Measurements from ENCODE around the gene TSPAN4. TPM values are rescaled to one million over a fixed set of nuclear protein-coding genes. Genes with fewer than 3 reads are reported as not detected.

Gene TSPAN4
- total and polyA plus RNA-seq, 9 of the 15 experiments (the other 6 are each of a cell fraction or from before 2014, with no cell fraction given): 0.07 to 31.0 (median 15.7) TPM

GRCh38 chr11:813456-814096, 29.1 kb upstream of the TSPAN4 start:
- peak in 1 of 4 experiments; percentile 56 for DNase-seq (ENCODE audit: extremely low read depth in 1 of 4, low spot score in 3 of 4)
- H3K9ac ChIP-seq (ENCODE audit: insufficient read depth in 1 of 2, low read depth in 2 of 2, low read length in 2 of 2): peak overlapping the region in 1 of 2 experiments; percentile 84; a peak in 2 of 4 replicates
- peaks cover 24% of the 10 kb centered on the region for H4K20me1 ChIP-seq (replicated peaks; ENCODE audit: control insufficient read depth, insufficient read depth, low read length)
- ChIA-PET CTCF (ENCODE audit: low intra/inter-chr PET ratio) (no interaction called here), POLR2A (interaction anchor here (0.6 to 2.5 kb wide), 4 partner anchors 9 to 61 kb away, joined by 3 to 12 read pairs (median 3); no protein-coding TSS in a partner anchor)
- H2AFZ ChIP-seq (ENCODE audit: low read depth, low read length): no peak overlapping the region
- intact Hi-C loops (cut with micrococcal nuclease): no loop called here
- no peaks in the 10 kb centered on the region for H3K27me3 ChIP-seq (ENCODE audit: control insufficient read depth in 2 of 2, insufficient read depth in 2 of 2, low read length in 2 of 2)
- no peak overlapping the region for H3K4me2 ChIP-seq (ENCODE audit: insufficient read depth, low read length)
- 79% methylated on average over 9 of the region's 9 CpGs for WGBS (ENCODE audit: insufficient coverage, low coverage, missing lambda C conversion rate)
- no peak overlapping the region for H3K4me3 ChIP-seq
- peaks cover 3% of the 10 kb centered on the region for H3K9me1 ChIP-seq (ENCODE audit: control insufficient read depth, insufficient read depth, low read length)
- in situ Hi-C loops (cut with MboI): no loop called here
- no TSS peak for BruUV-seq (replicated peaks)
- no peak for FAIRE-seq
- H3K27ac ChIP-seq (ENCODE audit: extremely low read depth, low read depth, low read length): peak overlapping the region; percentile 39
- H3K4me1 ChIP-seq (replicated peaks in 1 of 2; ENCODE audit: control insufficient read depth in 2 of 2, insufficient read depth in 2 of 2, low read length in 2 of 2): peaks cover 17 to 48% of the 10 kb centered on the region in 2 experiments; a peak in 4 of 5 replicates
- H3K9me3 ChIP-seq (replicated peaks; ENCODE audit: control insufficient read depth, insufficient read depth, low read depth, low read length): no peaks in the 10 kb centered on the region
- H3K36me3 ChIP-seq (ENCODE audit: control insufficient read depth, insufficient read depth, low read length): peaks cover 48% of the 10 kb centered on the region
- peaks cover 50% of the 10 kb centered on the region for H3K79me2 ChIP-seq (ENCODE audit: control insufficient read depth, insufficient read depth, low read length)
- peak; percentile 3; the same call in 2 of the 3 replicates for ATAC-seq
- TF ChIP-seq SP2 (IDR thresholded peaks at IDR 0.05; ENCODE audit: extremely low read depth, low read depth, low read length, poor library complexity, severe bottlenecking) (no peak), SIRT6 (IDR thresholded peaks at IDR 0.05; ENCODE audit: low read depth, low read length) (peak; percentile 92), POLR2AphosphoS5 (IDR thresholded peaks at IDR 0.05; ENCODE audit: control insufficient read depth, insufficient read depth, low read depth, low read length) (peak; percentile 70), ZNF143 (CRISPR knock-in tag; IDR thresholded peaks at IDR 0.05) (no peak), POLR2A (conservative IDR thresholded peaks at IDR 0.05) (peak; percentile 85), ZKSCAN8 (CRISPR knock-in tag; IDR thresholded peaks at IDR 0.05) (no peak), RUNX1 (IDR thresholded peaks at IDR 0.05; ENCODE audit: low read depth) (0 out of 2 replicates have a peak, but pooled peaks have one; percentile 14), ZBTB17 (CRISPR knock-in tag; IDR thresholded peaks at IDR 0.05) (peak; percentile 54; the same call in 1 of the 2 replicates), ZNF41 (CRISPR knock-in tag; conservative IDR thresholded peaks at IDR 0.05) (no peak), PREB (CRISPR knock-in tag; IDR thresholded peaks at IDR 0.05) (peak; percentile 86; the same call in 1 of the 2 replicates), HDAC2 (IDR thresholded peaks at IDR 0.05) (no peak), SUPT5H (IDR thresholded peaks at IDR 0.05) (peak; percentile 80), FOXK1 (CRISPR knock-in tag; IDR thresholded peaks at IDR 0.05; ENCODE audit: borderline replicate concordance) (peak; percentile 85)
- TF ChIP-seq, protein P1, sequence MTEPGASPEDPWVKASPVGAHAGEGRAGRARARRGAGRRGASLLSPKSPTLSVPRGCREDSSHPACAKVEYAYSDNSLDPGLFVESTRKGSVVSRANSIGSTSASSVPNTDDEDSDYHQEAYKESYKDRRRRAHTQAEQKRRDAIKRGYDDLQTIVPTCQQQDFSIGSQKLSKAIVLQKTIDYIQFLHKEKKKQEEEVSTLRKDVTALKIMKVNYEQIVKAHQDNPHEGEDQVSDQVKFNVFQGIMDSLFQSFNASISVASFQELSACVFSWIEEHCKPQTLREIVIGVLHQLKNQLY (CRISPR knock-in tag; conservative IDR thresholded peaks at IDR 0.05): no peak
- TF ChIP-seq, protein P2, sequence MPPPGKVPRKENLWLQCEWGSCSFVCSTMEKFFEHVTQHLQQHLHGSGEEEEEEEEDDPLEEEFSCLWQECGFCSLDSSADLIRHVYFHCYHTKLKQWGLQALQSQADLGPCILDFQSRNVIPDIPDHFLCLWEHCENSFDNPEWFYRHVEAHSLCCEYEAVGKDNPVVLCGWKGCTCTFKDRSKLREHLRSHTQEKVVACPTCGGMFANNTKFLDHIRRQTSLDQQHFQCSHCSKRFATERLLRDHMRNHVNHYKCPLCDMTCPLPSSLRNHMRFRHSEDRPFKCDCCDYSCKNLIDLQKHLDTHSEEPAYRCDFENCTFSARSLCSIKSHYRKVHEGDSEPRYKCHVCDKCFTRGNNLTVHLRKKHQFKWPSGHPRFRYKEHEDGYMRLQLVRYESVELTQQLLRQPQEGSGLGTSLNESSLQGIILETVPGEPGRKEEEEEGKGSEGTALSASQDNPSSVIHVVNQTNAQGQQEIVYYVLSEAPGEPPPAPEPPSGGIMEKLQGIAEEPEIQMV (tag; conservative IDR thresholded peaks at IDR 0.05; ENCODE audit: low read depth): no peak
- TF ChIP-seq, protein P3, sequence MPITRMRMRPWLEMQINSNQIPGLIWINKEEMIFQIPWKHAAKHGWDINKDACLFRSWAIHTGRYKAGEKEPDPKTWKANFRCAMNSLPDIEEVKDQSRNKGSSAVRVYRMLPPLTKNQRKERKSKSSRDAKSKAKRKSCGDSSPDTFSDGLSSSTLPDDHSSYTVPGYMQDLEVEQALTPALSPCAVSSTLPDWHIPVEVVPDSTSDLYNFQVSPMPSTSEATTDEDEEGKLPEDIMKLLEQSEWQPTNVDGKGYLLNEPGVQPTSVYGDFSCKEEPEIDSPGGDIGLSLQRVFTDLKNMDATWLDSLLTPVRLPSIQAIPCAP (CRISPR knock-in tag; IDR thresholded peaks at IDR 0.05; ENCODE audit: borderline replicate concordance): no peak
- TF ChIP-seq, protein P4, sequence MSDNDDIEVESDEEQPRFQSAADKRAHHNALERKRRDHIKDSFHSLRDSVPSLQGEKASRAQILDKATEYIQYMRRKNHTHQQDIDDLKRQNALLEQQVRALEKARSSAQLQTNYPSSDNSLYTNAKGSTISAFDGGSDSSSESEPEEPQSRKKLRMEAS (CRISPR knock-in tag; IDR thresholded peaks at IDR 0.05): peak; percentile 90

All from K562 (cell line).